Trophoblast cell (in vitro differentiated cells and primary cell): Measurements from ENCODE around the gene VEZF1.

Experiments
- DNase-seq, 2 donors: peaks; one replicate each; pipeline ENCODE4 v3.0.0-alpha.2; 2016
- H2AFZ ChIP-seq: 2 replicates; pipeline ENCODE4 v1.6.1; 2013; ENCODE audit warnings: low read length, moderate library complexity, mild to moderate bottlenecking; ENCODE audit not compliant: insufficient read depth, poor library complexity
- H2AK5ac ChIP-seq: 2 replicates; pipeline ENCODE4 v1.6.1; 2013; ENCODE audit warnings: mild to moderate bottlenecking, low read length
- H2BK120ac ChIP-seq: 2 replicates; pipeline ENCODE4 v1.6.1; 2013; ENCODE audit warnings: low read length, mild to moderate bottlenecking, moderate library complexity; ENCODE audit not compliant: insufficient read depth, poor library complexity
- H2BK12ac ChIP-seq: 2 replicates; pipeline ENCODE4 v1.6.1; 2013; ENCODE audit warnings: mild to moderate bottlenecking, low read length, moderate library complexity
- H2BK5ac ChIP-seq: 2 replicates; pipeline ENCODE4 v1.6.1; 2013; ENCODE audit warnings: low read length, low read depth, moderate library complexity, mild to moderate bottlenecking; ENCODE audit not compliant: poor library complexity
- H3K14ac ChIP-seq: 2 replicates; pipeline ENCODE4 v1.6.1; 2013; ENCODE audit warnings: mild to moderate bottlenecking, low read length
- H3K18ac ChIP-seq: 2 replicates; pipeline ENCODE4 v1.6.1; 2013; ENCODE audit warnings: mild to moderate bottlenecking, low read length
- H3K23ac ChIP-seq: 2 replicates; pipeline ENCODE4 v1.6.1; 2013; ENCODE audit warnings: low read length
- H3K27ac ChIP-seq: 2 replicates; pipeline ENCODE4 v1.5.1; 2013; ENCODE audit warnings: low read depth, mild to moderate bottlenecking, inconsistent platforms, low read length, moderate library complexity
- H3K27me3 ChIP-seq: 2 replicates; pipeline ENCODE4 v1.6.1; 2013; ENCODE audit warnings: inconsistent platforms, mild to moderate bottlenecking, low read length, moderate library complexity; ENCODE audit not compliant: insufficient read depth
- H3K36me3 ChIP-seq, 2 experiments: 1 replicate in 1 of 2; 2 replicates in 1 of 2; pipeline ENCODE4 v1.6.1; 2013; ENCODE audit warnings: low read length in 2 of 2, mild to moderate bottlenecking in 2 of 2, moderate library complexity in 1 of 2; ENCODE audit not compliant: insufficient read depth in 2 of 2, control insufficient read depth in 1 of 2
- H3K4ac ChIP-seq: 2 replicates; pipeline ENCODE4 v1.6.1; 2013; ENCODE audit warnings: low read depth, mild to moderate bottlenecking, low read length, moderate library complexity
- H3K4me1 ChIP-seq, 2 experiments: 1 replicate in 1 of 2; 2 replicates in 1 of 2; pipeline ENCODE4 v1.6.1; 2013; ENCODE audit warnings: low read length in 2 of 2, mild to moderate bottlenecking in 2 of 2, moderate library complexity in 1 of 2; ENCODE audit not compliant: insufficient read depth in 2 of 2, control insufficient read depth in 1 of 2
- H3K4me2 ChIP-seq: 2 replicates; pipeline ENCODE4 v1.6.1; 2013; ENCODE audit warnings: inconsistent platforms, mild to moderate bottlenecking, low read length, moderate library complexity
- H3K4me3 ChIP-seq: 2 replicates; pipeline ENCODE4 v1.5.1; 2013; ENCODE audit warnings: mild to moderate bottlenecking, low read depth, low read length, inconsistent platforms
- H3K79me1 ChIP-seq: one replicate; pipeline ENCODE4 v1.6.1; 2013; ENCODE audit warnings: low read length
- H3K79me2 ChIP-seq: 2 replicates; pipeline ENCODE4 v1.6.1; 2013; ENCODE audit warnings: low read length, mild to moderate bottlenecking; ENCODE audit not compliant: control insufficient read depth, insufficient read depth, poor library complexity
- H3K9ac ChIP-seq: 2 replicates; pipeline ENCODE4 v1.6.1; 2013; ENCODE audit warnings: mild to moderate bottlenecking, low read length
- H3K9me3 ChIP-seq: 2 replicates; pipeline ENCODE4 v1.6.1; 2013; ENCODE audit warnings: low read depth, mild to moderate bottlenecking, control low read depth, inconsistent platforms, low read length; ENCODE audit not compliant: insufficient read depth
- H4K12ac ChIP-seq: 2 replicates; pipeline ENCODE4 v1.6.1; 2013; ENCODE audit warnings: low read depth, mild to moderate bottlenecking, low read length, moderate library complexity
- H4K8ac ChIP-seq: 2 replicates; pipeline ENCODE4 v1.6.1; 2013; ENCODE audit warnings: low read depth, mild to moderate bottlenecking, low read length, moderate library complexity
- H4K91ac ChIP-seq: one replicate; pipeline ENCODE4 v1.6.1; 2013; ENCODE audit warnings: low read depth, mild to moderate bottlenecking, low read length, moderate library complexity
- WGBS: extraction: QIAGEN DNeasy Blood & Tissue Kit; methylation state at CpG from one replicate; pipeline ENCODE4 v1.1.7; 2013; ENCODE audit warnings: missing lambda C conversion rate; ENCODE audit not compliant: insufficient read length, insufficient coverage; ENCODE audit errors: extremely low coverage; 5-methylcytosine and 5-hydroxymethylcytosine counted together

Gene VEZF1

GRCh38 chr17:58019521-58019920 lies 31.5 kb upstream of the VEZF1 start:
- H2BK120ac ChIP-seq = no peak overlapping the region
- H4K12ac ChIP-seq = no peak overlapping the region
- peaks cover 7 to 13% of the 10 kb centered on the region in 2 experiments for H3K4me1 ChIP-seq
- DNase-seq = no peak
- no peak overlapping the region for H4K8ac ChIP-seq
- no peak overlapping the region for H3K18ac ChIP-seq
- no peak overlapping the region for H3K4ac ChIP-seq
- H3K23ac ChIP-seq = no peak overlapping the region
- H3K27me3 ChIP-seq = no peaks in the 10 kb centered on the region
- no peaks in the 10 kb centered on the region for H3K79me2 ChIP-seq
- H3K4me3 ChIP-seq = no peak overlapping the region
- no peak overlapping the region for H4K91ac ChIP-seq
- no peak overlapping the region for H2BK5ac ChIP-seq
- no peak overlapping the region for H2AFZ ChIP-seq
- peaks cover 7% of the 10 kb centered on the region for H3K79me1 ChIP-seq
- no peak overlapping the region for H2AK5ac ChIP-seq
- H3K14ac ChIP-seq = no peak overlapping the region
- no peaks in the 10 kb centered on the region for H3K36me3 ChIP-seq
- no peak overlapping the region for H2BK12ac ChIP-seq
- H3K9ac ChIP-seq = no peak overlapping the region
- no peak overlapping the region for H3K27ac ChIP-seq
- H3K9me3 ChIP-seq = no peaks in the 10 kb centered on the region
- H3K4me2 ChIP-seq = no peak overlapping the region

- no peak overlapping the region for H2BK5ac ChIP-seq
- no peak overlapping the region for H3K9ac ChIP-seq
- H2AK5ac ChIP-seq = no peak overlapping the region
- H2AFZ ChIP-seq = no peak overlapping the region
- no CpG with 5 or more reads among the region's 3 CpGs for WGBS
- H3K79me2 ChIP-seq = no peaks in the 10 kb centered on the region
- H2BK120ac ChIP-seq = no peak overlapping the region
- H3K9me3 ChIP-seq = no peaks in the 10 kb centered on the region
- H3K14ac ChIP-seq = no peak overlapping the region
- no peaks in the 10 kb centered on the region for H3K36me3 ChIP-seq
- H3K18ac ChIP-seq = no peak overlapping the region
- no peak overlapping the region for H4K12ac ChIP-seq
- no peak overlapping the region for H2BK12ac ChIP-seq
- no peak overlapping the region for H3K27ac ChIP-seq
- no peaks in the 10 kb centered on the region for H3K27me3 ChIP-seq
- H3K79me1 ChIP-seq = peaks cover 7% of the 10 kb centered on the region
- no peak overlapping the region for H3K23ac ChIP-seq
- H3K4ac ChIP-seq = no peak overlapping the region
- DNase-seq = no peak
- H4K8ac ChIP-seq = no peak overlapping the region
- H3K4me2 ChIP-seq = no peak overlapping the region
- H4K91ac ChIP-seq = no peak overlapping the region
- H3K4me1 ChIP-seq = peaks cover 7 to 13% of the 10 kb centered on the region in 2 experiments
- H3K4me3 ChIP-seq = no peak overlapping the region
Observed at GRCh38 chr17:58019039-58019438, 31.0 kb upstream of the VEZF1 start.

- Histone ChIP-seq H4K8ac (no peak overlapping the region), H3K4me3 (no peak overlapping the region), H3K9me3 (no peaks in the 10 kb centered on the region), H2BK5ac (no peak overlapping the region), H3K14ac (no peak overlapping the region), H3K79me1 (peaks cover 14% of the 10 kb centered on the region), H2AFZ (no peak overlapping the region), H3K9ac (no peak overlapping the region), H3K27me3 (no peaks in the 10 kb centered on the region), H4K91ac (no peak overlapping the region), H2BK12ac (no peak overlapping the region), H2AK5ac (no peak overlapping the region), H3K4ac (no peak overlapping the region), H3K23ac (no peak overlapping the region), H3K4me1 (peaks cover 2 to 3% of the 10 kb centered on the region in 2 experiments), H3K18ac (no peak overlapping the region), H3K4me2 (no peak overlapping the region), H3K79me2 (peaks cover 14% of the 10 kb centered on the region), H4K12ac (no peak overlapping the region), H3K36me3 (peaks cover 2 to 4% of the 10 kb centered on the region in 2 experiments), H3K27ac (no peak overlapping the region), H2BK120ac (no peak overlapping the region)
- WGBS = no CpG with 5 or more reads among the region's 10 CpGs
- no peak for DNase-seq
Observed at GRCh38 chr17:58010067-58010799, 22.2 kb upstream of the VEZF1 start.

- H3K4ac ChIP-seq = peak overlapping the region; percentile 35
- H3K4me1 ChIP-seq = peaks cover 2 to 3% of the 10 kb centered on the region in 2 experiments
- peak overlapping the region; percentile 49 for H4K91ac ChIP-seq
- H3K18ac ChIP-seq = peak overlapping the region; percentile 34
- H4K12ac ChIP-seq = peak overlapping the region; percentile 49
- WGBS = no CpG with 5 or more reads among the region's 47 CpGs
- DNase-seq = peak; percentile 87 to 98
- H4K8ac ChIP-seq = peak overlapping the region; percentile 63
- H3K79me2 ChIP-seq = peaks cover 15% of the 10 kb centered on the region
- H3K27ac ChIP-seq = peak overlapping the region; percentile 88
- H3K9me3 ChIP-seq = no peaks in the 10 kb centered on the region
- H3K9ac ChIP-seq = peak overlapping the region; percentile 82
- peaks cover 3 to 8% of the 10 kb centered on the region in 2 experiments for H3K36me3 ChIP-seq
- H3K23ac ChIP-seq = no peak overlapping the region
- peak overlapping the region; percentile 47 for H2AFZ ChIP-seq
- H3K27me3 ChIP-seq = no peaks in the 10 kb centered on the region
- H3K4me3 ChIP-seq = peak overlapping the region; percentile 77
- no peak overlapping the region for H2BK12ac ChIP-seq
- H2BK120ac ChIP-seq = peak overlapping the region; percentile 16
- peaks cover 14% of the 10 kb centered on the region for H3K79me1 ChIP-seq
- H2AK5ac ChIP-seq = peak overlapping the region; percentile 17
- H3K14ac ChIP-seq = peak overlapping the region; percentile 56
- peak overlapping the region; percentile 23 for H2BK5ac ChIP-seq
- H3K4me2 ChIP-seq = peak overlapping the region; percentile 91
Observed at GRCh38 chr17:58007781-58008706, 20.0 kb upstream of the VEZF1 start.
